RWPE1 (cell line): Measurements from ENCODE around the gene GAS7.

Experiments
- CTCF ChIA-PET: fragments of 350-600 bp; sonication (Branson Sonifier 250); formaldehyde crosslinking; extraction: SDS; loops from one replicate; lab custom pipeline; 2021; lab: Yijun Ruan, JAX
- POLR2A ChIA-PET: fragments of 400-600 bp; formaldehyde crosslinking; extraction: SDS; loops from one replicate; lab custom pipeline; 2020; ENCODE audit warnings: antibody characterized with exemption; ENCODE audit not compliant: low non-redundant PET; lab: Yijun Ruan, JAX
- DNase-seq: peaks from one replicate; pipeline ENCODE4 v3.0.0; 2012; ENCODE audit warnings: low spot score
- H3K27ac ChIP-seq: fragments of 450-650 bp; 2 replicates; pipeline ENCODE4 v1.5.1; 2017
- CTCF ChIP-seq: fragments of 450-650 bp; conservative IDR thresholded peaks from 2 replicates; pipeline ENCODE4 v1.5.1; 2017; ENCODE audit warnings: low read depth, mild to moderate bottlenecking

Gene GAS7

DNA sequence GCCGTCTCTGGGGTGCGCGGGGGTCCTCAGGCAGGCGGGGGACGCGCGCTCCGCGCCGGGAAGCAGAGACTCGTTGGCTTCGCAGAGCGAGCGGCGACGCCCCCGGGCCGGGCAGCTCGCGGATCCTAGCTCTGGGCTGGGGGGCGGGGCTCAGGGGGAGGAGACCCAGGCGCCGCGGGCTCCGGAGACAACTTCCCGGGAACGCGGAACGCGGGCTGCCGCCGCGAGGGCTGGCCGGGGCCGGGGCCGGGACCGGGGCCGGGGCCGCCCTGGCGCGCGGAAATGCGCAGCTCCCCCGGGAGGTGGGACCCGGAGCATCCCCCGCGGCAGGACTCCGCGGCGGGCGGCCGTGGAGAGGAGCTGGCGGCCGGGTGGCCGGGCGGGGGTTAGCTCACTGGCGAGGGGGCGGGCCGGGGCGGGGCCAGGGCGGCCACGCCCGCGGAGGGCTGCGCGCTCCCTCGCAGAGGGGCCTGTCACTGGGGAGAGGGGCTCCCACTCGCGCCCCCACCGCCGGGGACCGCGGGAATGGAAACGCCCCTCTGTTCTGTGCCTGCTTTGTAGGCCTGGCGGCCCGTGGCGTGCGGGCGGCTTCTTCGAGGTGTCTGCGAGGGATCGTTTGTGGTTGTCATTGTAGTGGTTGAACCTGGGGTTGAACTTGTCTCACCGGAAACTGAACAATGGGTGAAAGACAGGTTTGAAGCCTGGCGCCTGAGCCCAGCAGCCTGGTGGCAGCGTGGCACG lies at the start of gene GAS7:
TSS of gene GAS7 (minus strand) at position 98 of the 741 bp plus-strand sequence.
- ChIA-PET POLR2A (no interaction called here), CTCF (no interaction called here)
- TF ChIP-seq CTCF, result no peak
- DNase-seq, result no peak
- H3K27ac ChIP-seq, result no peak within 1 kb of the TSS

DNA sequence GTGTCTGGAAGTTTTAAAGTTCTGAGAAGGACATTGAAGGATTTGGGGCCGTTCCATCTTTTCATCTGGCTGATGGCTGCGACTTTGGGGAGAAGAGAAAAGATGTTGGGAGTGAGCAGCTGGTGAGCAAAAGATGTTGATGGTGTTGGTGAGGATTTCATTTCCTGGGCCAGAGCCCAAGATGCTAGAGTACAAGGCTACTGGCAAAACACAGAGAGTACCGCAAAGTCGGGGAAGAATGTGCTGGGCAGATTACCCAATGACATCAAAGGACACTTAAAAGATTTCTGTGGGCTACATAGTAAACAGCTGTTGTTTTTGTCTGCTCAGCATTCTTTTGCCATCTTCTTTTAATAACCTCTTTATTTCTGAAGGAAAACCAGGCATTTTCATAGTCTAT lies 49.4 kb upstream of the GAS7 start:
- TF ChIP-seq CTCF, result no peak
- no peak overlapping the region for H3K27ac ChIP-seq
- ChIA-PET CTCF (interaction anchor here (0.6 kb wide), 1 partner anchor 1568 kb away, joined by 4 read pairs; no protein-coding TSS in a partner anchor), POLR2A (no interaction called here)
- DNase-seq, result no peak

GRCh38 chr17:10243883-10244844 lies 45.8 kb upstream of the GAS7 start:
- H3K27ac ChIP-seq, result peak overlapping the region; percentile 7; the same call in 1 of the 2 replicates
- CTCF ChIA-PET, result interaction anchor here (0.6 to 0.7 kb wide), 2 partner anchors 17 to 256 kb away, joined by 3 to 4 read pairs; no protein-coding TSS in a partner anchor
- POLR2A ChIA-PET, result no interaction called here
- DNase-seq, result peak; percentile 36
- TF ChIP-seq CTCF, result no peak

DNA sequence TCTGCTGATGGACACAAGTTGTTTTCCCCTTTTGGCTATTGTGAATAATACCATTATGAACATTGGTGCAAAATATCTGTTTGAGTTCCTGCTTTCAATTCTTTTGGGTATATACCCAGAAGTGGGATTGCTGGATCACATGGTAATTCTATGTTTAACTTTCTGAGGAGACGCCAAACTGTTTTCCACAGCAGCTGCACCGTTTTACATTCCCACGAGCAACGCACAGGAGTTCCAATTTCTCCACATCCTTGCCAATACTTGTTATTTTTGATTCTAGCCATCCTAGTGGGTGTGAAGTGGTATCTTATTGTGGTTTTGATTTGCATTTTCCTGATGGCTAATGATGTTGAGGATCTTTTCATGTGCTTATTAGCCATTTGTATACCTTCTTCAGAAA lies 43.4 kb upstream of the GAS7 start:
- TF ChIP-seq CTCF, result no peak
- H3K27ac ChIP-seq, result no peak overlapping the region
- CTCF ChIA-PET, result no interaction called here
- no peak for DNase-seq
- POLR2A ChIA-PET, result no interaction called here

GRCh38 chr17:10238661-10239060 lies 40.3 kb upstream of the GAS7 start:
- DNase-seq, result no peak
- POLR2A ChIA-PET, result no interaction called here
- H3K27ac ChIP-seq, result no peak overlapping the region
- no peak for TF ChIP-seq CTCF
- CTCF ChIA-PET, result no interaction called here

DNA sequence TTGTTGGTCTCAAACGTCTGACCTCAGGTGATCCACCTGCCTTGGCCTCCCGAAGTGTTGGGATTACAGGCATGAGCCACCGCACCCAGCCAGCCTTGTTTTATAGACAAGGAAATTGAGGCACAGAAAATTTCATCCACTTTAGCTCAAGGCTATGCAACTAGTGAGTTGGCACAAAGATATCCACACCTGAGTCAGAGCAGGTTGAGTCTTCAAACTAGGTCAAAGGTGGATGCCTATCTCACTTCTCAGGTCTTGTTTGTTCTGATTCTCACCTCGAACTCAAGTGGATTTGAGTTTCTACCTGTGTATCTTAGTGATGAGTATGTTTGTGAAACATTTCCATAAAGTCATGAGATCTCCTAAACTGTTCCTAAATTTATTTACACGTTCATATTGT lies 35.6 kb upstream of the GAS7 start:
- POLR2A ChIA-PET, result no interaction called here
- DNase-seq, result no peak
- no peak overlapping the region for H3K27ac ChIP-seq
- TF ChIP-seq CTCF, result no peak
- CTCF ChIA-PET, result interaction anchor here (0.6 to 0.7 kb wide), 2 partner anchors 17 to 58 kb away, joined by 3 read pairs; no protein-coding TSS in a partner anchor
